GM21390 (cell line): ENCODE measurements around the gene AKR1D1.
A peak's percentile ranks its signal among the peaks of the same experiment; 100 is the strongest.
"Not testable (repeated sequence)": the region's sequence is repeated elsewhere in the genome, so short reads cannot be mapped to it uniquely, and the experiment has no call there.

ENCODE experiments used
- ATAC-seq: cut with Tn5 transposase; IDR thresholded peaks from one replicate; pipeline ENCODE4 v1.9.1; 2021; ENCODE audit not compliant: unreplicated experiment

AKR1D1 gene

DNA sequence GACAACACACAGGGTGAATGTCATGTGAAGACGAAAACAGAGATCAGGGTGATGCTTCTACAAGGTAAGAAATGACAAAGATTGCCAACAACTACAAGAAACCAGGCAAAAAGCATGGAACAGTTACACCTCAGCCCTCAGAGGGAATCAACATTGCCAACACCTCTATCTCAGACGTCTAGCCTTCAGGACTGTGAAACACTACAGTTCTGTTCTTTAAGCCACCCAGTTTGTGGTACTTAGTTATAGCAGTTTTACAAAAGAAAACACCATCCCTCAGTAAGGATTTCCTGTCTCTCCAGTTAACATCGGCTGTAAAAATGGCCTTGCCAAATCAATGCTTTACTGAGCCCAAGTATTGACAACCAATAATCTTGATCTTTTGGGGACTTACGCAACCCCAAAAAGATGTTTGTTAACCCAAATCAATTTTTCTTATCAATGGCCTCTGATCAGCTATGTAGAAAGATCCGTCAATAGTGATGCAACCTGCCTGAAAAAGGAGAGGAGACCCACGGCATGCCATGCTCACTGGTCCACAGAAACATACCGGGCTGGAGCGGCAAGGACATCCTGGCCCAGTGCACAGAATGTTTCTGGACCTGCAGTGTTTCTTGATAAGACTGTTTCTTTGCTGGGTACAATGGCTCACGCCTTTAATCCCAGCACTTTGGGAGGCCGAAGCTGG lies 44.0 kb downstream of the AKR1D1 start:
- ATAC-seq = no peak

- ATAC-seq = no peak
Observed at GRCh38 chr7:138122162-138122561, 45.9 kb downstream of the AKR1D1 start.

GRCh38 chr7:138125119-138125518 lies 48.9 kb downstream of the AKR1D1 start:
- no peak for ATAC-seq

GRCh38 chr7:138125598-138126111 lies 49.4 kb downstream of the AKR1D1 start:
- ATAC-seq = peak; percentile 90

- ATAC-seq = no peak
Observed at GRCh38 chr7:138126928-138127327, 50.7 kb downstream of the AKR1D1 start.

GRCh38 chr7:138127996-138128395 lies 51.7 kb downstream of the AKR1D1 start:
- no peak for ATAC-seq

DNA sequence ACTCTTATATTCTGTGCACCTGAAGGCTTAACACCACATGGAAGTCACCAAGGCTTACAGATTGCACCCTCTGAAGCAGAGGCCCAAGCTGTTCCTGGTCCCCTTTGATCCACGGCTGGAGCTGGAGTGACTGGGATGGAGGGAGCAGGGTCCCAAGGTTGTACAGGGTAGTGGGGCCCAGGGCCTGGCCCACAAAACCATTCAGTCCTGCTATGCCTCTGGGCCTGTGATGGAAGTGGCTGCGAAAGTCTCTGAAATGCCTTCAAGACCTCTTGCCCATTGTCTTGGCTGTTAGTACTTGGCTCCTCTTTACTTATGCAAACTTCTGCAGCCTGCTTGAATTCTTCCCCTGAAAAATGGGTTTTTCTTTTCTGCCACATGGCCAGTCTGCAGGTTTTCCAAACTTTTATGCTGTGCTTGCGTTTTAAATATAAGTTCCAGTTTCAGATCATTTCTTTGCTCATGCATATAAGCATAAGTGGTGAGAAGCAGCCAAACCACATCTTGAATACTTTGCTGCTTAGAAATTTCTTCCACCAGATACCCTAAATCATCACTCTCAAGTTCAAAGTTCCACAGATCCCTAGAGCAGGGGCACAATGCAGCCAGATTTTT lies 53.4 kb downstream of the AKR1D1 start:
- ATAC-seq = no peak

- ATAC-seq = no peak
Observed at GRCh38 chr7:138137423-138138171, 61.3 kb downstream of the AKR1D1 start.

- ATAC-seq = no peak
Observed at GRCh38 chr7:138138244-138138643, 62.0 kb downstream of the AKR1D1 start.

DNA sequence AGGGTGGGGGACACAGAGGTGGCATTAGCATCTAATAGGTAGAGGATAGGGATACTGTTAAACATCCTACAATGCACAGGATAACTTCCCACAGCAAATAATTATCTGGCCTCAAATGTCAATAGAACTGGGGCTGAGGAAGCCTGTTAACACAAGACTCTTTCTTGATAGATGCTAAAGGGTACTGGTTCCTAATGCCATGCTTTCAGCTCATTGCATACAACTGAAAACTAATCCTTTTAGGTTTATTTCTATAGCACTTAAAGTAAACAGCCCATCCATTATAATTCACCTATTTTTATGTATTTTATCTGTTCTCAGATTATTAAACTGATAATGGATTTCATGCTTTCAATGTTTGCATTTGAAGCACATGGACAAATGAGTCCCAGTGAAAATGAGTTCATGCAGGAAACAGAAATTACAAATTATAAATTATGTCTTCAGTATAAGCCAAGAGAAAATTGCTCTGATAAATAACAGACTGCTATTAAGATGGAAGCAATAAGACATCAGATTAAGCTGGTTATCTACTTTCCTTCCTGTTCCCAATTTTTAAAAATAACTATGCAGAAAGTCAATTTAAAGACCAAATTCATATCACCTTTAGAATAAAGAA lies 66.4 kb downstream of the AKR1D1 start:
- ATAC-seq = no peak

DNA sequence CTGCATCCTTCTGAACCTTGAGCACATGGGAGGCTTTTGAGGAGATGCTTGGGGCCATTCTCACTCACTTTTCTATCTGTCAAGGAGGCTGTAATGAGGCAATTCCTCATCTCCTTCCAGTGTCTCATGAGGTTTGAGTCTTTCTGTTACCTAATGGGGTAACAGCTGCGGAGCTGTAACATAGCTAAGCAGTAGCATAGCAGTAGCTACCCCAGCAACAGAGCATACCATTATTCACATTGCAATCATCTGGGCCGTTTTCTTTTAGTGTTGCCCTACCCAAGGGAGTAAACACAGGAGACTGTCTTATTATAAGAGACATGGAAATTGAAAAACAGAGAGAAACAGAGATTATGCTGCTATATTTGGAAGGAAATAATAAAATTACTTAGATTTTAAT lies 68.7 kb downstream of the AKR1D1 start:
- ATAC-seq = no peak

DNA sequence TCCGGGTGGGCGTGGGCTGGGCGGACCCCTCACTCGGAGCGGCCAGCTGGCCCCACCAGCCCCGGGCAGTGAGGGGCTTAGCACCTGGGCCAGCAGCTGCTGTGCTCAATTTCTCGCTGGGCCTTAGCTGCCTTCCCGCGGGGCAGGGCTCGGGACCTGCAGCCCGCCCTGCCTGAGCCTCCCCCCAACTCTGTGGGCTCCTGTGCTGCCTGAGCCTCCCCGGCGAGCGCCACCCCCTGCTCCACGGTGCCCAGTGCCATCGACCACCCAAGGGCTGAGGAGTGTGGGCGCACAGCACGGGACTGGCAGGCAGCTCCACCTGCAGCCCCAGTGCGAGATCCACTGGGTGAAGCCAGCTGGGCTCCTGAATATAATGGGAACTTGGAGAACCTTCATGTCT lies 70.0 kb downstream of the AKR1D1 start:
- not testable (repeated sequence) for ATAC-seq

DNA sequence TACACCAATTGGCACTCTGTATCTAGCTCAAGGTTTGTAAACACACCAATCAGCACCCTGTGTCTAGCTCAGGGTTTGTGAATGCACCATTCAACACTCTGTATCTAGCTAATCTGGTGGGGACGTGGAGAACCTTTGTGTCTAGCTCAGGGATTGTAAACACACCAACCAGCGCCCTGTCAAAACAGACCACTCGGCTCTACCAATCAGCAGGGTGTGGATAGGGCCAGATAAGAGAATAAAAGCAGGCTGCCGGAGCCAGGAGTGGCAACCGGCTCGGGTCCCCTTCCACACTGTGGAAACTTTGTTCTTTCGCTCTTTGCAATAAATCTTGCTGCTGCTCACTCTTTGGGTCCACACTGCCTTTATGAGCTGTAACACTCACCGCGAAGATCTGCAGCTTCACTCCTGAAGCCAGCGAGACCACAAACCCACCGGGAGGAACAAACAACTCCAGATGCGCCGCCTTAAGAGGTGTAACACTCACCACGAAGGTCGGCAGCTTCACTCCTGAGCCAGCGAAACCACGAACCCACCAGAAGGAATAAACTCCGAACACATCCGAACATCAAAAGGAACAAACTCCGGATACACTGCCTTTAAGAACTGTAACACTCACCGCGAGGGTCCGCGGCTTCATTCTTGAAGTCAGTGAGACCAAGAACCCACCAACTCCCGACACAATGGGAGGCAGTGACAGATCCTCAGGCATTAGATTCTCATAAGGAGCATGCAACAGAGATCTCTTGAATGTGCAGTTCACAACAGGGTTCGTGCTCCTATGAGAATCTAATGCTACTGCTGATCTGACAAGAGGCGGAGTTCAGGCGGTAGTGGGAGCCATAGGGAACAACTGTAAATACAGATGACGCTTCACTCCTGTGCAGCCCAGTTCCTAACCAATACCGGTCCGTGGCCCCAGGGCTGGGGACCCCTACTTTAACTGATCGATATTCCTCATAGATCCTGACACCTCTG lies 70.8 kb downstream of the AKR1D1 start:
- ATAC-seq = not testable (repeated sequence)

- ATAC-seq = no peak
Observed at GRCh38 chr7:138151731-138152577, 75.7 kb downstream of the AKR1D1 start.

DNA sequence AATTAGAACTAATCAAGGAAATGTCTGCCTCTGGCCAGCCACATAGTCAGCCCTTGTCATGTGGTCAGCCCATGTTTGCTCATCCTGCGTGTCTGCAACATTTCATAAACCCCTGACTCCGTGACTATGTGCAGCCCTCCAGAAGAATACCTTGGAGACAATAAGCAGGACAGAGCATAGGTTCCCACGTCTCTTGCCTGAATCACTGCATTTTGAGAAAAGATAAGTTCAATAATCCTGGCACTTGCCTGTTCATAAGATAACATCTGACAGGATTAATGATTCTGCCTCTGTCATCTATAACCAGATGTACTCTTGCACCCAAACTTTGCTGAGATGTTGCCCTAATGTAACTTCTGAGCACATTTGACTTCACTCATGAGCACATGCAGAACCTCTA lies 78.4 kb downstream of the AKR1D1 start:
- no peak for ATAC-seq

- no peak for ATAC-seq
Observed at GRCh38 chr7:138157702-138158101, 81.4 kb downstream of the AKR1D1 start.

DNA sequence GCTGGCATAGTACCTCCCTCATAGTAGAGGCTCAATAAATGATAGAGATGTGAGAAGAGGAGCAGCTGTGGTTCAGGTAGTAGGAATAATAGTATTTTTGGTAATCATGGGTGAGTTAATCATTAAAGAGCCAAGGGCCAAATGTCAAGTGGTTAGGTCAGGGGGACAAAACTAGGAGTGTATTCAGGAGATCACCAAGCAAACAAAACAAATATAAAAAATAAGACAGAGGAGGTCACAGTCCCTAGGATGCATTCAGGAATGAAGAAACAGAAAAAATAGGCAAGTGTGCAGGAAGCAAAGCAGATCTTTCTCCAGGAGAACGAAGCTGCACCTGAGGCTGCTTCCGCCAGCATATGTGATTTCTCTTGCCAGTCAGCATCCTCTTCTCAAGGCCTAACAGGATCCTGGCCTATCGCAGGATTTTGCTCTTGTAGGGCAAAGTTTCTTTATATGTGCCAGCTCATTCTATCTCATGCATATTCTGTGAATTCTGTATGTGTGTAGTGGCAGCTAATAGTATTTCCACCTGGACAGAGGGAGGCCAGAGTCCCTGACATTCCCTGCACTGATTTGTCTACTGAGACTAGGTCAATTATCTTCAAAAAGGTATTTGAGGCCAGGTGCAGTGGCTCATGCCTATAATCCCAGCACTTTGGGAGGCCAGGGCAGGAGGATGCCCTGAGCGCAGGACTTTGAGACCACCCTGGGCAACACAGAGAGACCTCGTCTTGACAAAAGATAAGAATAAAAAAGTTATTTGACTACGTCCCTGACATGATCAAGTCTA lies 82.7 kb downstream of the AKR1D1 start:
- no peak for ATAC-seq

- ATAC-seq = peak; percentile 100
Observed at GRCh38 chr7:138161600-138162081, 85.4 kb downstream of the AKR1D1 start.
